Measurements from ENCODE around the gene S100A9. TPM values are rescaled to one million over a fixed set of nuclear protein-coding genes. Genes with fewer than 3 reads are reported as not detected.

The S100A9 gene
- total and polyA plus RNA-seq, 2 of the 8 experiments (the other 6 are each of a cell fraction or from before 2014, with no cell fraction given) = not detected

DNA sequence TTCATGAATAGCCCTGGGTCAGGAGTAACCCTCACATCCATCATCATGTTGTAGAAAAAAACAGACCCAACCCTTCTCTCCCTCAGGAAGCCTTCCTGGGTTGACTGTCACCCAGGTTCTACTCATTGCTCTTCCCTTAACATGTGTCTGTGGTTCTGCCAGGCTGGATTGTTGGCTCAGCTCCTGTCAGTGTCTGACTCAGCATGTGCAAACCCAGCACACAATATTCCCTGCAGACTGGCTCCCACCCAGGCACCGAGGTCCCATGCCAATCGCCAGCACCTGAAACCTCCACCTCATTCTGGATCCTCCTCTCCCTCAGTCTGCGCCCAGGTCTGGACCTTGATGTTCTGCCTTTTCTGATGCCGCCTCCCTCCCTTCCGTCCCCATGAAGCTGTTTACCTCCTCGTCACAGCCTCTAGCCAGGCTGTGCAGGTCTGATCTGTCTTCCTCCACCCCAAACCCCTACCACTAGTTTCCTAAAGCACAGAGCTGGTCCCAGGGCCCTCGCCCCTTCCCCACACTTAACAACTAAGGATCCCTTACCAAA is 37.6 kb downstream of the S100A9 start:
- ChIA-PET CTCF (ENCODE audit: partially characterized antibody) (interaction anchor here (0.8 to 6.4 kb wide), 9 partner anchors 9 to 138 kb away, joined by 3 to 63 read pairs (median 5); partner anchors contain the start of gene S100A9), POLR2A (ENCODE audit: partially characterized antibody) (interaction anchor here (1.1 kb wide), 1 partner anchor 87 kb away, joined by 3 read pairs; no protein-coding TSS in a partner anchor)
- no peak overlapping the region for H3K18ac ChIP-seq (ENCODE audit: extremely low read depth, low read length)
- no peak overlapping the region for H3K56ac ChIP-seq (replicated peaks; ENCODE audit: insufficient read length, low read depth, low read length)
- H3K4ac ChIP-seq (replicated peaks; ENCODE audit: insufficient read length, low read depth, low read length) = no peak overlapping the region
- H3K36me3 ChIP-seq (ENCODE audit: control insufficient read depth in 2 of 4, insufficient read depth in 4 of 4, low read length in 3 of 4) = no peaks in the 10 kb centered on the region
- DNase-seq (ENCODE audit: low read depth in 1 of 2, low spot score in 2 of 2) = peak in 1 of 2 experiments; percentile 35
- H3K4me1 ChIP-seq (replicated peaks in 1 of 4; ENCODE audit: control insufficient read depth in 3 of 4, insufficient read depth in 4 of 4, low read length in 3 of 4) = no peaks in the 10 kb centered on the region
- no peak overlapping the region for H3K14ac ChIP-seq (ENCODE audit: insufficient read length)
- no peak overlapping the region for H3K4me2 ChIP-seq (ENCODE audit: insufficient read depth in 1 of 2, low read depth in 2 of 2, low read length in 2 of 2)
- no peak overlapping the region for H4K5ac ChIP-seq (ENCODE audit: insufficient read length, low read depth, low read length)
- H3K23me2 ChIP-seq (ENCODE audit: low read depth, low read length) = no peaks in the 10 kb centered on the region
- H4K91ac ChIP-seq (replicated peaks; ENCODE audit: insufficient read length, low read length) = no peak overlapping the region
- no peak overlapping the region for H2AK5ac ChIP-seq (ENCODE audit: low read depth, low read length)
- FAIRE-seq = no peak
- H2BK12ac ChIP-seq (ENCODE audit: low read depth, low read length) = no peak overlapping the region
- H2BK120ac ChIP-seq (replicated peaks; ENCODE audit: low read depth, low read length) = no peak overlapping the region
- no peak overlapping the region for H3K4me3 ChIP-seq (ENCODE audit: extremely low read depth in 1 of 4, insufficient read depth in 2 of 4, low read depth in 3 of 4, low read length in 4 of 4)
- no peak overlapping the region for H2AFZ ChIP-seq (ENCODE audit: low read length)
- H4K20me1 ChIP-seq (replicated peaks in 1 of 2; ENCODE audit: control insufficient read depth in 1 of 2, insufficient read depth in 2 of 2, low read length in 2 of 2) = no peaks in the 10 kb centered on the region
- H3K79me2 ChIP-seq (ENCODE audit: control insufficient read depth in 1 of 2, insufficient read depth in 2 of 2, low read length in 2 of 2) = no peaks in the 10 kb centered on the region
- H3K9ac ChIP-seq (replicated peaks in 1 of 4; ENCODE audit: extremely low read depth in 1 of 4, low read depth in 3 of 4, low read length in 3 of 4) = no peak overlapping the region
- peaks cover 0 to 2% (median 0%) of the 10 kb centered on the region in 4 experiments; a peak in 1 of 7 replicates for H3K27me3 ChIP-seq (replicated peaks in 1 of 4; ENCODE audit: control insufficient read depth in 3 of 4, extremely low read depth in 1 of 4, insufficient read depth in 3 of 4, low read length in 3 of 4)
- TF ChIP-seq POU5F1 (IDR thresholded peaks at IDR 0.05; ENCODE audit: low read depth, low read length) = no peak
- TF ChIP-seq, protein P1, sequence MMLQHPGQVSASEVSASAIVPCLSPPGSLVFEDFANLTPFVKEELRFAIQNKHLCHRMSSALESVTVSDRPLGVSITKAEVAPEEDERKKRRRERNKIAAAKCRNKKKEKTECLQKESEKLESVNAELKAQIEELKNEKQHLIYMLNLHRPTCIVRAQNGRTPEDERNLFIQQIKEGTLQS (IDR thresholded peaks at IDR 0.05; ENCODE audit: insufficient read depth, low read depth, low read length) = no peak
- TF ChIP-seq EGR1 (IDR thresholded peaks at IDR 0.05; ENCODE audit: borderline replicate concordance, low read depth, low read length) = no peak
- no peak for TF ChIP-seq SP2 (IDR thresholded peaks at IDR 0.05; ENCODE audit: low read length)
- H4K8ac ChIP-seq (ENCODE audit: extremely low read depth, insufficient read depth, low read length) = no peak overlapping the region
- no peak overlapping the region for H2BK20ac ChIP-seq (ENCODE audit: low read length)
- H3K79me1 ChIP-seq (ENCODE audit: low read depth, low read length) = no peaks in the 10 kb centered on the region
- no peak overlapping the region for H3K27ac ChIP-seq (ENCODE audit: low read depth, low read length)
- no peak overlapping the region for H2BK15ac ChIP-seq (ENCODE audit: low read length)
- no peaks in the 10 kb centered on the region for H3K9me3 ChIP-seq (ENCODE audit: insufficient read depth in 2 of 2, low read depth in 1 of 2, low read length in 1 of 2)
- 90% methylated on average over 7 of the region's 7 CpGs; no CpG with 5 or more reads in 1 of the 2 experiments for WGBS, 2 experiments (ENCODE audit: extremely low coverage in 1 of 2, insufficient coverage in 1 of 2, insufficient read length in 1 of 2, insufficient replicate concordance in 2 of 2, low coverage in 1 of 2, low lambda C conversion rate in 2 of 2, missing lambda C conversion rate in 1 of 2)
- H2BK5ac ChIP-seq (ENCODE audit: low read depth, low read length) = no peak overlapping the region
- peak overlapping the region; percentile 28 for H3K23ac ChIP-seq (ENCODE audit: insufficient read length)
